NCI-H2107 treated with DMSO at 0.1 percent for 48 hours (cell line): ENCODE results near the gene SHANK1.

Experiments
- DNase-seq: peaks from one replicate; lab custom pipeline; 2025; ENCODE audit not compliant: unreplicated experiment; lab: John Stamatoyannopoulos, UW

The SHANK1 gene

DNA sequence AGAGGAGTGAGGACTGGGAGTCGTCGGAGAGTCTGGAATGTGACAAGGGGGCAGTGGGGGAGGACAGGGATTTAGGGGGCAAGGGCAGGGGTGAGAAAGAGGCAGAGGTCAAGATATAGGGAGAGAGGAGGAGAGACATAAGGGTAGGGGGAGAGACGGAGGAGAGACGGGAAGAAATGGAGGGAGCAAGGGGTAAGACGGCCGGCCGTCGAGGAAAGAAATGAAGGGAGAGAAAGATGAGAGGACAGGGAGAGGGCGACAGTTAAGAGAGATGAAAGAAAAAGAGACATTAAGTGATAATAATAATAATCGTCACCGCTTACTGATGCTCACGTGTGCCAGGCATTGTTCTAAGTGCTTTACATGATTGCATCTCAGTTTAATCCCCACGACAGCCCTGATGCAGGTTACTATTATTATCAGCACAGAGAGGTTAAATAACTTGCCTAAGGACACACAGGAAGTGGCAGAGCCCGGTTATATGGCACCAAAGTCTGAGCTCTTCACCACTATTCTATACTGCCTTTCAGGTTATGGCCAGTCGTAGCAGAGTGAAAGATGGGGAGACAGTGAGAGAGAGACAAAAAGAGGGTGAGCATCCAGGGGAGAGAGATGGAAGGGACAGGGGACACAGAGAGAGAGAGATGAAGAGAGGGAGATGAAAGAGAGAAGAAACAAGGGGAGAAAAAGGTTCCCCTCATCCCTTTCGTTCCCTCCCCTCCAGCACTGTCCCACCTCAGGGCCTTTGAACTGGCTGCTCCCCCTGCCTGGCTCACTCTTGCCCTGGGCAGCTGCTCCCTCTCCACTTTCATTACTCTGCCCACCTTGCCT lies 56.7 kb downstream of the SHANK1 start:
- no peak for DNase-seq

GRCh38 chr19:50661766-50662650 lies 57.6 kb downstream of the SHANK1 start:
- DNase-seq: no peak

DNA sequence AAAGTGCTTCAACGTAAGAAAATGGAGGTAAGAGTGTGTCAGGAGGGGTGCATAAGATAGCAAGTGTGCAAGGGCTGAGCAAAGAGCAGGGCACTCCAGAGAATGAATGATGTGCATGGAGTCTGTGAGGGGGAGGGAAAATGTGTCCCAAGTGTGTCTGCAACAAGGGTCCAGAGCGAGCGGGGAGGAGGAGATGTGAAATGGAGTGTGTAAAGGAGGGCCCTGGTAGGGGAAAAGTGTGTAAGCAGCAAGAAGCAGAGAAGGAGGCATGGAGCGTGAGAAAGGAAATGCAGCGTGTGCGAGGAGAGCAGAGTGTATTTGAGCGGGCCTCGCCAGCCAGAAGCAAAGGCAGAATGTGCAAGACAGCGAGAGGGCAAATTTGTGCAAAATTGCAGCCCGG lies 58.6 kb downstream of the SHANK1 start:
- no peak for DNase-seq

GRCh38 chr19:50660088-50660366 lies 59.6 kb downstream of the SHANK1 start:
- DNase-seq: no peak

- DNase-seq: no peak
Measured at GRCh38 chr19:50659318-50660087, 60.1 kb downstream of the SHANK1 start.

DNA sequence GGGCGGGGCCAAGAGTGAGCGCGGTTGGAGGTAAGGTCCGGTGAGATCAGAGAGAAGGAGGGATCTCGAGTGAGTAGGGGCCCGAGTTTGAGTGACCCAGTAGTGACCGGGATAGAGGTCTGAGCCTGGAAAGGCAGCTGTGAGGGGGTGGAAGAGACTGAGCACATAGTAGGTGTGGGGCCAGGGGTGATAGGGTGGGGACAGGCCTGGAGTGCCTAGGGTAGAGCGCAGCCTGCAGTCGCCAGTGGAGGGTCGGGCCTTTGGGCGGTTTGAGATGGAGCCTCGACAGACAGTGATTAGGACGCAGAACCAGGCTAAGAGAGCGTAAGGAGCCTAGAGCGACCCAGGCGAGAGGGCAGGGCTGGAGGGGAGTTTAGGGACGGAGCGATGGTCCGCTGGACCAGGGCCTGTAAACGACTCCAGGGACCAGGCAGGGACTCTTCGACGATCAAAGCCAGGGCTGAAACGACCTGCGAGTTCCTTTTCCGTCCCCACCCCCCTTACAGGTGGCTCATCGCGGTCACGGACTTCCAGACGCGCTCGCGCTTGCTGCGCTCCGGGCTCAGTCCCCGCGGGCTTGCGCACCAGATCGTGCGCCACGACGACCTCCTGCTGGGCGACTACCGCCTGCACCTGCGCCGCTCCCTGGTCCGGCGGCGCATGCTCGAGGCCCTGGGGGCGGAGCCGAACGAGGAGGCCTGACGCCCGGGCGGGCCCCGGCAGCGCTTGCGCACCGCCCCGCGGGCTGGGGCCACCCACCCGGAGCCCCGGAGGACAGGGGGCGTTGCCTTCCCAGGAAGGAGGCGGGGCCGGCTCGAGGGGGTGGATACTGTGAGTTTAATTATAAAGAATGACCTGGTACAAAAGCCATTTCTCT lies 60.9 kb downstream of the SHANK1 start:
- DNase-seq: no peak

DNA sequence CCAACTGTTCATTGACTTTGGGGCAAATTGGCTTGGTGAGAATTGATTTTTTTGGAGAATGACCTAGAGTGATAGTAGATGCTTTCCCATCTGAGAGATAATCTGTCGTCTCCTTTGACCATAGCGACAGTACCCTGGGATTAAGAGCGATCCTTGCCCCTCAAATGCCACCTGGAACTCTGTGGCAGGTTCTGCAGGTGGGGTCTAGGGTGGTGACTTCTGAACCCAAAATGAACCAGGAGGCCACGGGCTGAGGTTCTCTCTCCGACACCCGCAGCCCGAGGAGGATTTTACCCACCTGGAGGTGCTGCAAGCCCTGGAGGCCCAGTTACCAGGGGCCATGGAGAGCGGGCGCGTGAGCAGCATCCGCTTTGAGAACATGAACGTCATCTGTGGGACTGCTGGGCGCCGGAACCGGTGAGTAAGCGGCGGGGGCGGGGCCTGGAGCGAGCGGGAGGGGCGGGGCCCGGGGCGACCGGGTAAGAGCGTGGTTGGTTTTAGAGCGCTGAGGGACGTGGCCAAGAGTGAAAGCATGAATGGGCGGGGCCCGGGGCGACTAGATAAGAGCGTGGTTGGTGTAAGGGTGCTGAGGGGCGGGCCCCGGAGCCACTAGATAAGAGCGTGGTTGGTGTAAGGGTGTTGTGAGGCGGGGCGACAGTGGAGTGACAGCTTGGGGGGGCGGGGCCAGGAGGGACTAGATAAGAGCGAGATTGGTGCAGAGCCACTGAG lies 61.7 kb downstream of the SHANK1 start:
- no peak for DNase-seq

GRCh38 chr19:50657222-50657669 lies 62.4 kb downstream of the SHANK1 start:
- no peak for DNase-seq

DNA sequence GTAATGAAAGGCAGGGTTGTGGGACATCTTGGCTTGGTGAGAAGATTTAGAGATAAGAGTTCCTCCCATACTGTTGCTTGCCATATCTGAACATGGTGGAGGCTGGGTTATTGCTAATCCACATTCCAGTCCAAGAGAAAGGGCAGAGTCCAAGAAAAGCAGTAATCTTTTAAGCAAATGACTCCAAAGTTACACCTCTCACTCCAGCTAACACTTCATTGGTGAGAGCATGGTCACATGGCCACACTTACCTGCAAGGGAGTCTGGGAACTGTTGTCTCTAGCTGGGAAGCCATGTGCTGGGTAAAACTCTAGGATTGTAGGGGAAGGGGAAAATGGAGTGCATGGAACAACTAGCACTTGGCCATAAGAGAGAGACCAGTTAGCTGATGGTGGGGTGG lies 64.7 kb downstream of the SHANK1 start:
- DNase-seq: no peak

- no peak for DNase-seq
Measured at GRCh38 chr19:50652722-50653121, 66.9 kb downstream of the SHANK1 start.

DNA sequence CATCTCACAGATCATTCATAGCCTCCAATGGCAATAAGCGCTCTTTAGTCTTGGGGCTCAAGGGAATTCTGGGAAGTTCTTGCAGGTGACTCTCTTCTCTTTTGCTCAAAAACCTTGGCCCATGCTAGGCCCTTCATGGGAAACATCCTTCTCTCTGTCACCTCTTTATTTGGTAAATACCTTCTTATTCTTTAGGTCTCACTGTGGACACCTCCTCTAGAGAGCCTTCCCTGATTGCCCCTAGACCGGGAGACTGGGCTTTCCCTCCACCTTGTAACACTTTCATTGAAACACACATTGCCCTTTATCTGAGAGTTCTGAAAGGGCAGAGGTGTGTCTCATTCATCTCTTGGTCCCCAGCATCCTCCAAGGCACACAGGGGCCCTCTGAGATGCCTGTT lies 68.4 kb downstream of the SHANK1 start:
- DNase-seq: no peak

- no peak for DNase-seq
Measured at GRCh38 chr19:50649433-50650391, 69.9 kb downstream of the SHANK1 start, which contains the start of gene C19orf81. Gene C19orf81 (plus strand): TSS chr19:50649445. CDS start chr19:50649445, 0 bp downstream.

DNA sequence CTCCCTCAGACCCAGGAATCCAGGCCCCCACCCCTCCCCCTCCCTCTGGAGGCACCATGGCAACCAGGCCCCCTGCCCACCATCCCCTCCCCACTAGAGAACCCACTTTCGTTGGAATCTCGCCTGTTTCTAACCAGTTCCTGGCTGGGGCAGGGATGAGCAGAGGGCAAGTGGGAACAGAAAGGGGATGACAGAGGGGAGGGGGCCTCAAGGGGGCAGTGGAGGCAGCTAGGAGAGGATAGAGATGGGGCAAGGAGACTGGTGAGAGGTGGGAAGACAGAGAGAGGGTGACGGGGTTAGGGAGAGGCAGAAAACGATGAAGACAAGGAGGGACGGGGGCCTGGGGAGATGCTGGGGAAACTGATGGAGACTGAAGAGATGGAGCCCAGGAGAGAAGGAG lies 70.9 kb downstream of the SHANK1 start:
- DNase-seq: no peak

- DNase-seq: no peak
Measured at GRCh38 chr19:50647879-50648615, 71.6 kb downstream of the SHANK1 start.

DNA sequence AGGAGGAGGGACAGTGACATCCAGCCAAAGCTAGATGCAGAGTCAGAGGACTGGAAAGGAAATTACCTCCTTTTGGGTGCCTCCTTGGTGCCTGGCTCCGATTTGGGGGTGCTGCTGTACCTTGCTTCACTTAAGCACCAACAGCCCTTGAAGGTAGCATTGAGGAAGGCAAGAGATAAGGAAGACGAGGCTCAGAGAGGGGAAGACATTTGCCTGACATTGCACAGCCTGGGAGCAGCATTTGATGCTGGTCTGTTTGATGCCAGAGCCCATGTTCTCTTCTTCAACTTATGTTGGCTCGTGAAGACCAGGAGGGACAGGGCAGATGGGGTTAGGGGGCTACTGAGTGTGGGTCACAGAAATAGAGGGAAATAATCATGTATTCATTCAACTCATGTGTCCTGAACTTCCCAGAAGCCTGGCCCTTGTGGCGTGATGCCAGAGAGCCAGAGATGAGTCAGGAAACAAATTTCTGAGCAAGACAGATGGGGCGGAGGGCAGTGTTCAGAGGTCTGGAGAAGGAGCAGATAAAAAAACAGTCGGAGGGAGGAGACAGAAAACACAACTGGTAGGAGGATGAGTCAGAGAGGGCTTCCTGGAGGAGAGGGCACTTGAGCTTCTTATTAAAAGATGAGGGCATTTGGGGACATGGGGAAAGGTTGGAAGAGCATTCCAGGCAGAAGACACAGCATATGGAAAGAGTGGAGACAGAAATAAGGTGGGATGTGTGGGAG lies 73.4 kb downstream of the SHANK1 start:
- DNase-seq: no peak

DNA sequence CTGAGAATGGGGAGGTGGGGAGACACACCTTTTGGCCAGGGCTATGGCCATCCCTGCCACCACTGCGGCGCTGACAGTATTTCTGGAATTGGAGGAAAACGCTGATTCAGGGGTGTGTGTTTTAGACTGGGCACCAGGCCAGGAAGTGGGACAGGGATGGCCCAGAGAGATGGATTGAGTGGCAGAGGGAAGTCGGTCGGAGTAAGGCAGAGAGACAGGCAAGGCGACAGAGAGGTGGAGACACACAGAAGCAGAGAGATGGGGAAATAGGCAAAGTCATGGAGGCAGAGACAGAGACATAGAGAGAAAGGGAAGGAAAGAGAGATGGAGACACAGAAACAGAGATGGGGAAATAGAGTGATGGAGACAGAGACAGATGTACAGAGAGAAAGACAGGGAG lies 74.5 kb downstream of the SHANK1 start:
- DNase-seq: no peak

DNA sequence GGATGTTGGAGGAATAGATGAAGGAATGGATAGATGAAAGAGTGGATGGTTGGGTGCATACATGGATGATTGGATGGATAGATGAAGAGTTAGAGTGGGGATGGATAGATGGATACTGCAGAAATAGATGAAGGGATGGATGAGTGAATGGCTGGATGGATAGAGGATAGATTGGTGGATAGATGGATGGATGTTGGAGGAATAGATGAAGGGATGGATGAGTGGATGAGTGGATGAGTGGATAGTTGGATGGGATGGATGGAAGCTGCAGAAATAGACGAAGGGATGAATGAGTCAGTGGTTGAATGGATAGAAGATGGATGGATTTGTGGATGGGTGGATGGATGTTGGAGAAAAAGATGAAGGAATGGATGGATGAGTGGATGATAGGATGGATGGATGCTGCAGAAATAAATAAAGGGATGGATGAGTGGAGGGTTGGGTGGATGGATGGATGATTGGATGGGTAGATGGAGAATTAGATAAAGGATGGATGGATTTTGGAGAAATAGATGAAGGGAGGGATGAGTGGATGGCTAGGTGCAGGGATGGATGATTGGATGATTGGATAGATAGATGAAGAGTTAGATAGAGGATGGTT lies 75.2 kb downstream of the SHANK1 start:
- DNase-seq: no peak
